Choroid plexus epithelial cell (primary cell): Measurements from ENCODE around the gene TMEM247.

Experiments used
- DNase-seq: peaks from one replicate; pipeline ENCODE4 v3.0.0-alpha.2; 2010; ENCODE audit warnings: low read depth
- H3K4me3 ChIP-seq: 2 replicates; pipeline ENCODE4 v1.5.1; 2011; ENCODE audit warnings: low read depth, mild to moderate bottlenecking, control low read depth, low read length, moderate library complexity
- TF ChIP-seq, protein P1 (sequence below): conservative IDR thresholded peaks from 2 replicates; pipeline ENCODE4 v1.5.1; 2011; ENCODE audit warnings: low read depth, mild to moderate bottlenecking, control low read depth, inconsistent platforms, low read length, moderate library complexity

Gene TMEM247

DNA sequence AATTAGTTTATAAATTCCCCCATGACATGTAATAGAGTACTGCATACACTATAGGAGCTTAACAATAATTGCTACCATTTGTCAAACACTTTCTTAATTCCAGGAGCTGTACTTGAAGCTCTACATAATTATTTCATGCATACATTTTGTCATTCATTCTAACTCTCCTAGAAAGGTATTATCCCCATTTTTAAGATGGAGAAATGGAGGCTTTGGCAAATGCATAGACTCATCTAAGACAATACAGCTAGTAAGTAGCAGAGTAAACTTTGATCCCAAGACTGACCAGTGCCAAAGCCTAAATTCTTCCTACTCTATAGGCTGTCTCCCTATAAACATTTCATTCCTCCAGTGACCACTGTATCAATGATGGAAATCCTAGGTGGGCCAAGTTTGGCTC, 42.6 kb upstream of the TMEM247 start:
- no peak for DNase-seq
- TF ChIP-seq, protein P1, sequence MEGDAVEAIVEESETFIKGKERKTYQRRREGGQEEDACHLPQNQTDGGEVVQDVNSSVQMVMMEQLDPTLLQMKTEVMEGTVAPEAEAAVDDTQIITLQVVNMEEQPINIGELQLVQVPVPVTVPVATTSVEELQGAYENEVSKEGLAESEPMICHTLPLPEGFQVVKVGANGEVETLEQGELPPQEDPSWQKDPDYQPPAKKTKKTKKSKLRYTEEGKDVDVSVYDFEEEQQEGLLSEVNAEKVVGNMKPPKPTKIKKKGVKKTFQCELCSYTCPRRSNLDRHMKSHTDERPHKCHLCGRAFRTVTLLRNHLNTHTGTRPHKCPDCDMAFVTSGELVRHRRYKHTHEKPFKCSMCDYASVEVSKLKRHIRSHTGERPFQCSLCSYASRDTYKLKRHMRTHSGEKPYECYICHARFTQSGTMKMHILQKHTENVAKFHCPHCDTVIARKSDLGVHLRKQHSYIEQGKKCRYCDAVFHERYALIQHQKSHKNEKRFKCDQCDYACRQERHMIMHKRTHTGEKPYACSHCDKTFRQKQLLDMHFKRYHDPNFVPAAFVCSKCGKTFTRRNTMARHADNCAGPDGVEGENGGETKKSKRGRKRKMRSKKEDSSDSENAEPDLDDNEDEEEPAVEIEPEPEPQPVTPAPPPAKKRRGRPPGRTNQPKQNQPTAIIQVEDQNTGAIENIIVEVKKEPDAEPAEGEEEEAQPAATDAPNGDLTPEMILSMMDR, result no peak
- no peak overlapping the region for H3K4me3 ChIP-seq

DNA sequence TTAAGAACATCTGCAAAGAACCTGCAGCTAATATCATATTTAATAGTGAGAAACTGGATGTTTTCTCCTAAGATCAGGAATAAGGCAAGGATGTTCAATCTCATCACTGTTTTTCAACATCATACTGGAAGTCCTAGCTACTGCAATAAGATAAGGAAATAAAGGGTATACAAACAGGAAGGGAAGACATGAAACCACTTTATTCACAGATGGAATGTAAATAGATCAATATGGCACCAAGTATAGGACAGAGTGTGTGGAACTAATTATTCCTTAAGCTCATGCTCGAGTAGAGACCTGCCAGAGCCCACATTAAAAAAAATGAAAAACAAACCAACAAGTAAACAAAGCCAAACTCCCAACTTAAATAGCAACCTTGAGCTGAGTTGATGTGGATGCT, 41.3 kb upstream of the TMEM247 start:
- DNase-seq, result no peak
- no peak overlapping the region for H3K4me3 ChIP-seq
- TF ChIP-seq, protein P1, result no peak

DNA sequence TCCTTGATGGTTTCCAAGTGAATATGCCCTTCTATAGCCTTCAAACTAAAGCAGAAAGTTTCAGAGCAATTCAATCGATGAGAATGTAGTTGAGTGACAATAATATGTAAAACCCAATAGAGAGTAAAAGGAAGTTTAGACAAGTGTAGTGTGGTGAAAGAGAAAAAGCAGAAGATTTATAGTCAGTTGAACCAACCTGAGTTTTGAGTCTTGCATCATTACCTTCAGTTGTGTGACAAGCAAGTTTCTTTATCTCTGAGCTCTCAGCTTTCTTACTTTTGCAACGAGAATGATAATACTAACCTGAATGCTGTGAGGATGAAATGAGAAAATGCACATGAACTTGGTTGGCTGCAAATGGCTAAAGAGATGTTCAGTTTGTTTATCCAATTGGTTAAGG, 40.6 kb upstream of the TMEM247 start:
- TF ChIP-seq, protein P1, result no peak
- DNase-seq, result no peak
- H3K4me3 ChIP-seq, result no peak overlapping the region

DNA sequence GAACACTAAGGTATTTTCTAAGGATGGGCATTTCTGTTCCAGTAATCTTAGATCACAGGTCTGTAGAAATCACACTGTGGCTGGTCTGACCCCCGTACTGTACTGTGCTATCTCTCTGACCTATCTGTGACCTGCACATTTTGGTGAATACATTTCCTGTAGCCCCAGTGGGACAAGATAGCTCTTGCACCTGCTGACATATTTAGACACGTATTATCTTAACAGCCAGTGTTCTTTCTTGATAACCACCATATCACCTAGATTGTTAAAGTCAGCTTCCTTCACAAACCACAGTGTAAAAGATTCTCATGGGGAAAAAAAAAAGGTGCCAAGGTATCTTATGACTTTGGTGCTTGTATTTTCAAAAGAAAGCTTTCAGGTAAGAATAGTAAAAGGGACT, 39.8 kb upstream of the TMEM247 start:
- H3K4me3 ChIP-seq, result no peak overlapping the region
- TF ChIP-seq, protein P1, result no peak

DNA sequence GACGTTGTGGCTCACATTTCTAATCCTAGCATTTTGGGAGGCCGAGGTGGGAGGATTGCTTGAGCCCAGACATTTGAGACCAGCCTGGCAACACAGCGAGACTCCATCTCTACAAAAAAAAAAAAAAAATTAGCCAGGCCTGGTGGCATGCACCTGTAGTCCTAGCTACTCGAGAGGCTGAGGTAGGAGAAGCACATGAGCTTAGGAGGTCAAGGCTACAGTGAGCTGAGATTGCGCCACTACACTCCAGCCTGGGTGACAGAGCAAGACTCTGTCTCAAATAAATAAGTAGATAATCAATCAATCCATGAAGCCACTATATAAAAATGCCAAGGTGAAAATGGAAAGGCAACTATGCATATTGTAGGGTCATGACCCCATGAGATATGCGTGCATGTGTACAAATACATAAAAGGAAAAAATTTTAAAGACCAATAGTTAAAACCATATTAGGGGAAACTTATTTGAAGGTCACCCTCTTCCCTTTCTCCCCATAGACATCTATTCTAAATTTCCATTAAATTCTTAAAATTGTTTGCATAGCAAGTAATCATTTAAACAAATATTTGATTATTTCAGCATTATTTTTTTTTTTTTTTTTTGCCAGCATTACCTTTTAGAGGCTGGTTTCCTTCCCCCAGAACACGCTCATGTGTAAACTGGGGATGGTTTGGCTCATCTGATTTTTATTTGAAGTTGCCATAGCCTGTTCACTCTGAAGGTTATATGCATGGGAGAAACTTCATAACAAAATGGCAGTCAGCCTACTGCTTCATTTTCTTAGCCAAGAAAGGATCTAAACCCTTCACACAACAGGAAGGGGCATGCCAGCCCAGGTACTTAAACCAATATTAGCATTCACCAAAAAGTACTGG, 37.3 kb upstream of the TMEM247 start:
- no peak for DNase-seq
- no peak overlapping the region for H3K4me3 ChIP-seq
- TF ChIP-seq, protein P1, result no peak

More for the DNA sequence above, 39.8 kb upstream of the TMEM247 start:
- DNase-seq, result no peak

DNA sequence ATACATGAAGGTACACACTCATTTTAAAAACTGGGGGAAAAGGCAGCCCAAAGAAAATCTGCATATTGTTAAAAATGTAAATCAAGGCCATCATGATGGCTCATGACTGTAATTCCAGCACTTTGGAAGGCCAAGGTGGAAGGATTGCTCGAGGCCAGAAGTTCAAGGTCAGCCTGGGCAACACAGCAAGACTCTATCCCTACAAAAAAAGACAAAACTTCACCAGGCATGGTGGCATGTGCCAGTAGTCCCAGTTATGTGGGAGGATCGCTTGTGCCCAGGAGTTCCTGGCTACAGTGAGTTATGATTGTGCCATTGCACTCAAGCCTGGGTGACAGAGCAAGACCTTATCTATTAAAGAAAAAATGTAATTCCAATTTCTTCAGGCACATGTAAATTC, 34.6 kb upstream of the TMEM247 start:
- H3K4me3 ChIP-seq, result no peak overlapping the region
- DNase-seq, result no peak
- TF ChIP-seq, protein P1, result no peak

DNA sequence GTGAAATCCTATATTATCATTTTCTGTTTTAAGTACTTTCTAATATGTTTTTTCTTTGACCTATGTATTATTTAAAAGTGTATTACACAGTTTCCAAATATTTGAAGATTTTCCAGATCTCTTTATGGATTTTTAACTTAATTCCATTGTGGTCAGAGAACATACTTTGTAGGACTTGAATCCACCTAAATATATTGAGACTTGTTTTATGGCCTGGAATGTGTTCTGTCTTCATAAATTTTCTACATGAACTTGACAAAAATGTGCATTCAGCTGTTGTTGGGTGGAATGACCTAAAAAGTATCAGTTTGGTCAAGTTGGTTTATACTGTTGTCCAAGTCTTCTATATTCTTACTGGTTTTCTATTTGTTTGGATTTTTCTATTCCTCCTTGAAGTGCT, 33.8 kb upstream of the TMEM247 start:
- no peak for DNase-seq
- TF ChIP-seq, protein P1, result no peak

More for the DNA sequence above, 33.8 kb upstream of the TMEM247 start:
- no peak overlapping the region for H3K4me3 ChIP-seq
